Measurements from ENCODE around the gene GPR132.
"Not testable (repeated sequence)": the region's sequence is repeated elsewhere in the genome, so short reads cannot be mapped to it uniquely, and the experiment has no call there.

The GPR132 gene

GRCh38 chr14:105034315-105035039 lies 30.8 kb downstream of the GPR132 start:
- TF ChIP-seq CTCF (IDR thresholded peaks at IDR 0.05; ENCODE audit: borderline replicate concordance, control extremely low read depth, extremely low read depth, insufficient read depth, missing control alignments), result no peak

GRCh38 chr14:105033412-105033900 lies 31.8 kb downstream of the GPR132 start:
- DNase-seq (ENCODE audit: low spot score), result not testable (repeated sequence)
- in situ Hi-C loops (cut with MboI; ENCODE audit: low sequenced_read_pairs, unreplicated experiment), result loop anchor here (10.0 kb wide), 1 partner anchor 49 kb away; the partner anchor contains the start of gene CLBA1

More at GRCh38 chr14:105034315-105035039, 30.8 kb downstream of the GPR132 start:
- in situ Hi-C loops (cut with MboI; ENCODE audit: low sequenced_read_pairs, unreplicated experiment), result loop anchor here (10.0 kb wide), 1 partner anchor 50 kb away; the partner anchor contains the start of gene CLBA1
- DNase-seq (ENCODE audit: low spot score), result no peak

- not testable (repeated sequence) for DNase-seq (ENCODE audit: low spot score)
- in situ Hi-C loops (cut with MboI; ENCODE audit: low sequenced_read_pairs, unreplicated experiment), result loop anchor here (10.0 kb wide), 1 partner anchor 48 kb away; the partner anchor contains the start of gene CLBA1
Observed at GRCh38 chr14:105032451-105032901, 32.8 kb downstream of the GPR132 start.

GRCh38 chr14:105030836-105031396 lies 34.3 kb downstream of the GPR132 start:
- DNase-seq (ENCODE audit: low spot score), result no peak
- no peak for TF ChIP-seq CTCF (IDR thresholded peaks at IDR 0.05; ENCODE audit: borderline replicate concordance, control extremely low read depth, extremely low read depth, insufficient read depth, missing control alignments)
- in situ Hi-C loops (cut with MboI; ENCODE audit: low sequenced_read_pairs, unreplicated experiment), result loop anchor here (10.0 kb wide), 1 partner anchor 46 kb away; the partner anchor contains the start of gene CLBA1

GRCh38 chr14:105030194-105030593 lies 35.0 kb downstream of the GPR132 start:
- no peak for DNase-seq (ENCODE audit: low spot score)
- no peak for TF ChIP-seq CTCF (IDR thresholded peaks at IDR 0.05; ENCODE audit: borderline replicate concordance, control extremely low read depth, extremely low read depth, insufficient read depth, missing control alignments)
- in situ Hi-C loops (cut with MboI; ENCODE audit: low sequenced_read_pairs, unreplicated experiment), result loop anchor here (10.0 kb wide), 1 partner anchor 45 kb away; the partner anchor contains the start of gene CLBA1

- no peak for TF ChIP-seq CTCF (IDR thresholded peaks at IDR 0.05; ENCODE audit: borderline replicate concordance, control extremely low read depth, extremely low read depth, insufficient read depth, missing control alignments)
- no peak for DNase-seq (ENCODE audit: low spot score)
- in situ Hi-C loops (cut with MboI; ENCODE audit: low sequenced_read_pairs, unreplicated experiment), result no loop called here
Observed at GRCh38 chr14:105029402-105029801, 35.8 kb downstream of the GPR132 start.

GRCh38 chr14:105028251-105028927 lies 36.8 kb downstream of the GPR132 start:
- no peak for DNase-seq (ENCODE audit: low spot score)
- in situ Hi-C loops (cut with MboI; ENCODE audit: low sequenced_read_pairs, unreplicated experiment), result no loop called here
- TF ChIP-seq CTCF (IDR thresholded peaks at IDR 0.05; ENCODE audit: borderline replicate concordance, control extremely low read depth, extremely low read depth, insufficient read depth, missing control alignments), result no peak

- DNase-seq (ENCODE audit: low spot score); in situ Hi-C loops (cut with MboI; ENCODE audit: low sequenced_read_pairs, unreplicated experiment): not testable (repeated sequence)
Observed at GRCh38 chr14:105027718-105028117, 37.5 kb downstream of the GPR132 start.

All from GM13976 (cell line).